GM13976 (cell line): ENCODE results near the gene KDM4C.
"Not testable (repeated sequence)": the region's sequence is repeated elsewhere in the genome, so short reads cannot be mapped to it uniquely, and the experiment has no call there.

ENCODE experiments used
- DNase-seq: peaks from one replicate; pipeline ENCODE4 v3.0.0; 2012; ENCODE audit warnings: low spot score
- in situ Hi-C: fragments of 300-500 bp; cut with MboI; formaldehyde crosslinking; loops from one replicate; pipeline ENCODE4 v1.12.0; 2022; ENCODE audit warnings: low sequenced_read_pairs, mixed read lengths, inconsistent platforms; ENCODE audit not compliant: unreplicated experiment
- TF ChIP-seq, protein P1 (sequence below): IDR thresholded peaks from 2 replicates; pipeline ENCODE4 v1.5.1; 2012; ENCODE audit warnings: borderline replicate concordance, mild to moderate bottlenecking; ENCODE audit not compliant: insufficient read depth; ENCODE audit errors: extremely low read depth, missing control alignments, control extremely low read depth

The KDM4C gene

DNA sequence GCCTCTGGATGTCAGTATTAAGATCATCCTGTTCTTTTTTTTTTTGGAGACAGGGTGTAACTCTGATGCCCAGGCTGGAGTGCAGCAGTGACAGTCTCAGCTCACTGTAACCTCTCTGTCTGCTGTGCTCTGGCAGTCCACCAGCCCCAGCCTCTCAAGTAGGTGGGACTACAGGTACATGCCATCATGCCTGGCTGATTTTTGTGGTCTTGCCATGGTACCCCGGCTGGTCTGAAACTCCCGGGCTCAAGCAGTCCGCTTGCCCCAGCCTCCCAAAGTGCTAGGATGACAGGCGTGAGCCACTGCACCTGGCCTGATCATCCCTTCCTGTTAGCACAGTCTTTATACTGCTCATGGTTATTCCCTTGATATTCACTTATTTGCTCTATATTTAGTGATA is 3.5 kb downstream of the KDM4C start:
- TF ChIP-seq, protein P1, sequence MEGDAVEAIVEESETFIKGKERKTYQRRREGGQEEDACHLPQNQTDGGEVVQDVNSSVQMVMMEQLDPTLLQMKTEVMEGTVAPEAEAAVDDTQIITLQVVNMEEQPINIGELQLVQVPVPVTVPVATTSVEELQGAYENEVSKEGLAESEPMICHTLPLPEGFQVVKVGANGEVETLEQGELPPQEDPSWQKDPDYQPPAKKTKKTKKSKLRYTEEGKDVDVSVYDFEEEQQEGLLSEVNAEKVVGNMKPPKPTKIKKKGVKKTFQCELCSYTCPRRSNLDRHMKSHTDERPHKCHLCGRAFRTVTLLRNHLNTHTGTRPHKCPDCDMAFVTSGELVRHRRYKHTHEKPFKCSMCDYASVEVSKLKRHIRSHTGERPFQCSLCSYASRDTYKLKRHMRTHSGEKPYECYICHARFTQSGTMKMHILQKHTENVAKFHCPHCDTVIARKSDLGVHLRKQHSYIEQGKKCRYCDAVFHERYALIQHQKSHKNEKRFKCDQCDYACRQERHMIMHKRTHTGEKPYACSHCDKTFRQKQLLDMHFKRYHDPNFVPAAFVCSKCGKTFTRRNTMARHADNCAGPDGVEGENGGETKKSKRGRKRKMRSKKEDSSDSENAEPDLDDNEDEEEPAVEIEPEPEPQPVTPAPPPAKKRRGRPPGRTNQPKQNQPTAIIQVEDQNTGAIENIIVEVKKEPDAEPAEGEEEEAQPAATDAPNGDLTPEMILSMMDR: no peak
- in situ Hi-C loops: no loop called here
- DNase-seq: no peak

DNA sequence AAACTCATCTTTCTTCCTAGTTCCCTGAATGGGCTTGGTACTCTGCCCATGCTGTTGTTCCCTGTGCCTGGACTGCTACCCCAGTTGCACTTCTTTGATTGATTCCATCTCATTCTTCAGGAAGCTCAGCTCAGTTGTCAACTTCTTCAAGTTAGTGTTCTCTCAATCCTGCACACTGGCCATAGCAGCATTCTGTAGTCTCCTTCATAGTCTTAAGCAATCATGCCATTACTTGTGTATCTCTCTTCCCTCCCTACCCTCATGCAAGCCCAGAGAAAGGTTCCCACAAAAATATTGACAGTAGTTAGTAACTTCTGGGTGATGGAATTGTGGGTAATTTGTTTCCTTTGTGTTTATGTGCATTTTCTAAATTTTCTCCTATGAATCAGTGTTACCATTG is 5.5 kb downstream of the KDM4C start:
- TF ChIP-seq, protein P1: no peak
- in situ Hi-C loops: no loop called here
- DNase-seq: no peak

DNA sequence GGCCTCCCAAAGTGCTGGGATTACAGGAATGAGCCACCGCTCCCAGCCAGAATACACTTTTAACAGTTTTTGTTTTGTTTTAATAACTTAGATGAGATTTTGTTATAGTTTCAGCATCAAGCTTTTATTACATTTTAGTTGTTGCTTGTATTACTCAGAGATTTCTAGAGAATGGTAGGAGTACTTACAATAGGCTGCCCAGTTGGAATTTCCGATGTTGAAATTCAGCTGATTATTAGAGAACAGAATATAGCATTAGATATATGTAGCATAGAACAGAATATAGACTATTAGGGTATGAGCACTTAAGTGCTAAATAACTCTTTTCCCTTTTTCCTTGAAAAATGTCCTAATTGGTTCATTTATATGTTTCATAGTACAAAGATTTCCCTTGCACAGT is 6.2 kb downstream of the KDM4C start:
- DNase-seq: no peak
- TF ChIP-seq, protein P1: no peak
- in situ Hi-C loops: no loop called here

DNA sequence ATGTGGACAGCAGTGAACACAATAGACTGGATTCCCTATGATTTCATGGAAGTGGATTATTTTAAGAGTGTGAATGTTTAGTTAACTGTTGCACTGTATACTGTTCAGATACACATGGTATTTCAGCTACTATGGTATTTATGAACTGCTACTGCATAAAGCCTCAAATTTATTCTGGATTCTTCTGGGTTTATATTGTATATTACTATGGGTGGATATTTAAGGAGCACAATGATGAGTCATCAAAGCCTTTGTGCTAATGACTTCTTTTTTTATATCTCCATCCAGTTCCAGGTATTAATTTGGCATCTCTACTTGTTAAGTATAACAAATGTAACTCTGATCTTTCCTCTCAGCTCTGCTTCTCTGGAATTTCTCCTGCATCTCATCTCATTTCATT is 6.8 kb downstream of the KDM4C start:
- no peak for DNase-seq
- in situ Hi-C loops: no loop called here
- TF ChIP-seq, protein P1: no peak

DNA sequence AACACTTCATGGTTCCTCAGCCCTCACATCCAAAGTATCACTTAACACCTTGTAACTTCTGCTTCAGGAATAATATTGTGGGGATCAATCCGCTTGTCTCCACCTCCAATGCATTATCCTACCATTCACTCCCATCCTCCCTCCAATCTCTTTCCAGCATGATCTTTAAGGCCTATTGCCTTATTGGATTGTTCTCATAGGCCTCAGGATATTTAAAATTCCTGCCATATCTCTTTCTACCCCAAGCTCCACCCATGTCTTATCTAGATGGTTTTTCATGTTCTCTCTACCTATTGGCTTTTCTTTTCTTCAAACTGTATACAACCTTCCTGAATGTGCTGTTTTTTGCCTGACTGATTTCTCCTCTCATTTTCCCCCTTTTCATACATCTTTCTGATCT is 7.2 kb downstream of the KDM4C start:
- TF ChIP-seq, protein P1: no peak
- in situ Hi-C loops: no loop called here
- no peak for DNase-seq

DNA sequence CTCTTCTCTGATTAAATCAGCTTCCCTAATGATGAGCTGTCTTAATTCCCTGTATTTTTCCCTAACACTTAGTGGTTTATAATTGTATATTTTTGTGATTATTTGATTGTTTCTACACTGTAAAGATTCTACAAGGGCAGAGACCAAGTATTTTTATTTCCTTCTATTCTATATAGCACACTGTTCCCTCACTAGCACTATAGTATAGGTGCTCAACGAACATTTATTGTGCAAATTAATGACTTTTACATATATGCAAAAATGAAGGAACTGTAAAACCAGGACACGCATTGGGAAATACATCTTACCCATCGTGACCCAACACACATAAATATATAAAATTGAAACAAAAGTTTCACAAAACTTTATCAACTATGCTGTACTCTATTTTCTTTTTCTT is 7.6 kb downstream of the KDM4C start:
- in situ Hi-C loops: no loop called here
- TF ChIP-seq, protein P1: no peak
- no peak for DNase-seq

DNA sequence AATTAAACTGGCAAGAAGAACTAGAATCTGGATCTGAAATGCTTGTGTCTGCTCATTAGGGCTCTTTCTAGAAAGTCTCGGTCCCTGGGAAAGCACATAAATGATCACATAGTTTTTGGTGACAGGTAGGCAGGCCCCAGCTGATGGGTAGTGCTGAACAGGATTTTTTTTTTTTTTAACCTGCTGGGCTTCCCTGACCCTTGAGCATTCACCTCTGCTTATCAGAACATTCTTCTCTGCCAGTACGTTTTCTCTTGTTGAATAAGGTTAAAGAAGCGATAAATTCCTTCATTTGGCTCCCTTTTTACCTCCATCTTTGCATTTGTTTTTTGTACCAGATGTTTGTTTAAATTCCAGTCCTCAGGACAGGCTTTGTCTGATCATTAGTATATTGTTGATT is 8.8 kb downstream of the KDM4C start:
- TF ChIP-seq, protein P1: no peak
- in situ Hi-C loops: no loop called here
- no peak for DNase-seq

DNA sequence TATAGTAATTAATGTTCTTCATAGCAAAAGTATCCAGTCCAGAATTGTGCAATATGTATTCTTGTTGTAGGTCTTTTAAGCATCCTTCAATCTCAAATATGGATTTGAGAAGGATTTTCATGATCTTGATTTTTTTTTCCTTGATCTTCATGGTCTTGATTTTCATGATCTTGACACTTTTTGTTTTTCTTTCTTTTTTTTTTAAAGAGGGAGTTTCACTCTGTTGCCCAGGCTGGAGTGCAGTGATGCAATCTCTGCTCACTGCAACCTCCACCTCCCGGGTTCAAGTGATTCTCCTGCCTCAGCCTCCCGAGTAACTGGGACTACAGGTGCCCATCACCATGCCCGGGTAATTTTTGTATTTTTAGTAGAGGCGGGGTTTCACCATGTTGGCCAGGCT is 10.8 kb downstream of the KDM4C start:
- DNase-seq, in situ Hi-C loops: not testable (repeated sequence)
